Retinal pigment epithelial cell (primary cell): Measurements from ENCODE around the gene SLC25A20.

ENCODE experiments used
- DNase-seq: peaks from one replicate; pipeline ENCODE4 v3.0.0-alpha.2; 2010; ENCODE audit warnings: low read depth
- H3K4me3 ChIP-seq: 2 replicates; pipeline ENCODE4 v1.5.1; 2011; ENCODE audit warnings: mild to moderate bottlenecking, low read length, control low read depth, moderate library complexity
- CTCF ChIP-seq: conservative IDR thresholded peaks from 2 replicates; pipeline ENCODE4 v1.5.1; 2011; ENCODE audit warnings: low read depth, low read length, control low read depth, inconsistent platforms

The SLC25A20 gene

GRCh38 chr3:48826451-48826850, 72.2 kb downstream of the SLC25A20 start:
- peak; percentile 45 for DNase-seq
- no peak overlapping the region for H3K4me3 ChIP-seq
- no peak for TF ChIP-seq CTCF

GRCh38 chr3:48820612-48821324, 77.9 kb downstream of the SLC25A20 start:
- H3K4me3 ChIP-seq: no peak overlapping the region
- no peak for DNase-seq
- TF ChIP-seq CTCF: no peak

- TF ChIP-seq CTCF: no peak
- no peak for DNase-seq
- H3K4me3 ChIP-seq: no peak overlapping the region
These were observed 79.2 kb downstream of the SLC25A20 start for GRCh38 chr3:48819234-48820221.

- no peak for DNase-seq
- no peak for TF ChIP-seq CTCF
- no peak overlapping the region for H3K4me3 ChIP-seq
These were observed 87.2 kb downstream of the SLC25A20 start for GRCh38 chr3:48811524-48811923.
